IPS-20b (cell line): Measurements from ENCODE around the gene COPZ2.

Experiments used
- H3K27ac ChIP-seq: one replicate; pipeline ENCODE4 v1.5.1; 2013; ENCODE audit warnings: low read length
- H3K27me3 ChIP-seq: 2 replicates; pipeline ENCODE4 v1.6.1; 2013; ENCODE audit warnings: mild to moderate bottlenecking, low read length, inconsistent platforms; ENCODE audit not compliant: insufficient read depth
- H3K36me3 ChIP-seq: 2 replicates; pipeline ENCODE4 v1.6.1; 2013; ENCODE audit warnings: low read depth, mild to moderate bottlenecking, inconsistent platforms, low read length, moderate library complexity; ENCODE audit not compliant: insufficient read depth
- H3K4me1 ChIP-seq: 2 replicates; pipeline ENCODE4 v1.6.1; 2013; ENCODE audit warnings: mild to moderate bottlenecking, control low read depth, inconsistent platforms, low read length, moderate library complexity; ENCODE audit not compliant: insufficient read depth
- H3K4me3 ChIP-seq: 2 replicates; pipeline ENCODE4 v1.5.1; 2013; ENCODE audit warnings: mild to moderate bottlenecking, low read length, inconsistent platforms
- H3K9ac ChIP-seq: 2 replicates; pipeline ENCODE4 v1.6.1; 2013; ENCODE audit warnings: low read depth, mild to moderate bottlenecking, inconsistent platforms, low read length, moderate library complexity
- H3K9me3 ChIP-seq: 2 replicates; pipeline ENCODE4 v1.6.1; 2013; ENCODE audit warnings: mild to moderate bottlenecking, low read depth, low read length, inconsistent platforms; ENCODE audit not compliant: insufficient read depth

Gene COPZ2

GRCh38 chr17:47978324-47978723 is 59.3 kb downstream of the COPZ2 start:
- no peaks in the 10 kb centered on the region for H3K9me3 ChIP-seq
- peaks cover 90% of the 10 kb centered on the region for H3K36me3 ChIP-seq
- no peak overlapping the region for H3K27ac ChIP-seq
- no peaks in the 10 kb centered on the region; the same call in 1 of the 2 replicates for H3K4me1 ChIP-seq
- H3K9ac ChIP-seq: no peak overlapping the region
- no peak overlapping the region for H3K4me3 ChIP-seq
- no peaks in the 10 kb centered on the region for H3K27me3 ChIP-seq
